ENCODE data around the gene HAUS6. TPM values are rescaled to one million over a fixed set of nuclear protein-coding genes. Genes with fewer than 3 reads are reported as not detected.

The HAUS6 gene
- total RNA-seq, 1 donor from 2014 or later = 18.3 TPM

DNA sequence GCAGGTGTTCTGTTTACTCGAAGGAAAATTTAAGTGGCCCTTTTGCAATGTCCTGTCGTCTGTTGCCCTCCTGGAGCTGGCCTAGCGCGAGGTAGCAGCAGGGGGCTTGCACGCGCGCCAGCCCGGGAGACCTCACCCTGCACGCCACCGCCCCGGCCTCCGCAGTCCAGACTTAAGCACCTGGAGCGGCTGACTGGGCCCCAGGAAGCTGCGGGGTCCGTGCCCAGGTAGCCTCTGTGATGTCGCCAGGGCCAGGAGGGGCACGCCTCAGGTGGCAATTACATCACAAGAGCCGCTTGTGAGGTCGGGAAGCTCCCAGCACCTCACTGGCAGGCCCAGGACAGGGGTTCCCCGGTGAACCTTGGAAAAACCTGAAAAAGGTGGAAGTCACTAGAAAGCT, 69.7 kb downstream of the HAUS6 start, which contains the start of gene SAXO1:
Gene SAXO1 (minus strand): TSS at position 195 of the 400 bp plus-strand sequence. CDS start 301 bp downstream, outside the sequence.
- TF ChIP-seq, protein P1, sequence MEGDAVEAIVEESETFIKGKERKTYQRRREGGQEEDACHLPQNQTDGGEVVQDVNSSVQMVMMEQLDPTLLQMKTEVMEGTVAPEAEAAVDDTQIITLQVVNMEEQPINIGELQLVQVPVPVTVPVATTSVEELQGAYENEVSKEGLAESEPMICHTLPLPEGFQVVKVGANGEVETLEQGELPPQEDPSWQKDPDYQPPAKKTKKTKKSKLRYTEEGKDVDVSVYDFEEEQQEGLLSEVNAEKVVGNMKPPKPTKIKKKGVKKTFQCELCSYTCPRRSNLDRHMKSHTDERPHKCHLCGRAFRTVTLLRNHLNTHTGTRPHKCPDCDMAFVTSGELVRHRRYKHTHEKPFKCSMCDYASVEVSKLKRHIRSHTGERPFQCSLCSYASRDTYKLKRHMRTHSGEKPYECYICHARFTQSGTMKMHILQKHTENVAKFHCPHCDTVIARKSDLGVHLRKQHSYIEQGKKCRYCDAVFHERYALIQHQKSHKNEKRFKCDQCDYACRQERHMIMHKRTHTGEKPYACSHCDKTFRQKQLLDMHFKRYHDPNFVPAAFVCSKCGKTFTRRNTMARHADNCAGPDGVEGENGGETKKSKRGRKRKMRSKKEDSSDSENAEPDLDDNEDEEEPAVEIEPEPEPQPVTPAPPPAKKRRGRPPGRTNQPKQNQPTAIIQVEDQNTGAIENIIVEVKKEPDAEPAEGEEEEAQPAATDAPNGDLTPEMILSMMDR (IDR thresholded peaks at IDR 0.05; ENCODE audit: partially characterized antibody, unreplicated experiment) = no peak
- H3K36me3 Mint-ChIP-seq (ENCODE audit: unreplicated experiment) = peaks cover 3% of the 10 kb centered on the region
- peaks cover 6% of the 10 kb centered on the region for H3K9me3 Mint-ChIP-seq (ENCODE audit: unreplicated experiment)
- peaks cover 2% of the 10 kb centered on the region for H3K4me1 Mint-ChIP-seq (ENCODE audit: low read depth, unreplicated experiment)
- no peak for DNase-seq
- no peak within 1 kb of the TSS for H3K4me3 Mint-ChIP-seq (ENCODE audit: unreplicated experiment)
- peaks cover 4% of the 10 kb centered on the region for H3K27me3 Mint-ChIP-seq (ENCODE audit: unreplicated experiment)
- no peak within 1 kb of the TSS for H3K27ac Mint-ChIP-seq (ENCODE audit: unreplicated experiment)

DNA sequence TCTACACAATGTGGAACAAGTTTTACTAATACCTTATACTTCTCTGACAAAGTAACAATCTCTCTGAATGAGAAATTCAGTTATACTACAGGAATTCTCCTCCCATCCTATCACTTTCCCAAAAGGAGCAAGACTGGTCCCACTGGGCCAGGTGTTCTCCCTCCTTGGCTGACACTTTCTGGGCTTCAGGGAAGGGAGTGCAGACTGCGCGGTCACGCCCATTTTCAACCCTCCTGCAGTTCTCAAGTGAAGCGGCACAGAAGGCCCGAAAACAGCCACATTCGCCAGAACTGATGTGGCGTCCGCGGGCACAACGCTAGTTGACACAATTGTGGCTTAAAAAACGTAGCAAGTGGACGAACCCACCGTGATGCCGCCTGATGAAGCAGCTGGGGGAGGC, 70.3 kb downstream of the HAUS6 start:
- TF ChIP-seq, protein P1 (IDR thresholded peaks at IDR 0.05; ENCODE audit: partially characterized antibody, unreplicated experiment) = no peak
- H3K4me3 Mint-ChIP-seq (ENCODE audit: unreplicated experiment) = no peak overlapping the region
- peaks cover 4% of the 10 kb centered on the region for H3K27me3 Mint-ChIP-seq (ENCODE audit: unreplicated experiment)
- no peak for DNase-seq
- H3K4me1 Mint-ChIP-seq (ENCODE audit: low read depth, unreplicated experiment) = peaks cover 2% of the 10 kb centered on the region
- peaks cover 3% of the 10 kb centered on the region for H3K36me3 Mint-ChIP-seq (ENCODE audit: unreplicated experiment)
- H3K9me3 Mint-ChIP-seq (ENCODE audit: unreplicated experiment) = peaks cover 6% of the 10 kb centered on the region
- H3K27ac Mint-ChIP-seq (ENCODE audit: unreplicated experiment) = no peak overlapping the region

DNA sequence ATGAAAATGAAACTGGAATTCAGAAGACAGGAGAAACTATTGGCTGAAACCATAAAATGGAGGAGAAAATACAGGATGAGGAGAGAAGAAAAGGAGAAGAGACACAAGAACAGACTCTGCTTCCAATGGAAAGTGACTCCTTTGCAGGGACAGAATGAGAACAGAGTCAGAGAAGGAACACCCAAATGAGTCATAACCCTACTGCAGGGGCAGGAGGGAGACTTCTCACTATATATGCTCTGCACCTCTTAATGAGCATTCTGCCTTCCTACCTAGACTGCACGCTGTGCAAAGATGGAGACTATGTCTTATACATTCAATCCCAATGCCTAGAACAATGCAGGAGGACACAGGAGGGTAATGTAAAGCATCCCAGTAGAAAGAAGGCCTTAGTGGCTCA, 71.8 kb downstream of the HAUS6 start:
- Mint-ChIP-seq H3K4me3 (ENCODE audit: unreplicated experiment) (no peak overlapping the region), H3K36me3 (ENCODE audit: unreplicated experiment) (no peaks in the 10 kb centered on the region), H3K4me1 (ENCODE audit: low read depth, unreplicated experiment) (peaks cover 2% of the 10 kb centered on the region), H3K27me3 (ENCODE audit: unreplicated experiment) (peaks cover 4% of the 10 kb centered on the region), H3K9me3 (ENCODE audit: unreplicated experiment) (peaks cover 6% of the 10 kb centered on the region), H3K27ac (ENCODE audit: unreplicated experiment) (no peak overlapping the region)
- no peak for DNase-seq
- TF ChIP-seq, protein P1 (IDR thresholded peaks at IDR 0.05; ENCODE audit: partially characterized antibody, unreplicated experiment) = no peak

DNA sequence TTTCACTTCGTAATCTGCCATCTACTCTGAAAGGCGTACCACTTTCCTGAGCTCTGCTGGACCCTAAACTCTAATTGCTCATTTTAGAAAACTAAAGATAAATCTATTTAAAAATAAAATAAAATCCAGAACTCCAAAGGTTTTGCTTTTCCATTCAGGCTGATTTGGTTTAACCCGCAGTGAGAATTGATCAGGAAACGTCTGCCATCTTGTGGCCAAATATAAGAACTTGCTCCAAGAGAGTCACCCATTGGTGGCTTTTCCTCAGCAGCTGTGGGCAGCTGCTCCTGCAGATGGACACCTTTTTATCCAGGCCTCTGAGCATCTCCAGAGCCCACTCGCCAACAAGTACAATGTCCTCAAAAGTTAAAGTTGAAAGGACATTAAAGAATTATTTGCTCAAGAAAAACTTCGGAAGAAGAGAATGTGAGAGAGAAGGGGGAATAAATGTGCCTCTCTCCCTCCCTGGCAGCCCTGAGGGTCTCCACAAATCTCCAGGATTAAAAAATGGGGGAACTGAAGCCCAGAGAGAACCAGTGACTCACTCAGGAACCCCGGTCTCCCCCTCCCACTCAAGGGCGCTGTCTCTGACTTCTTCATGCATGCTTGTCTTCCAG, 73.8 kb downstream of the HAUS6 start:
- peak overlapping the region; percentile 72 for H3K27ac Mint-ChIP-seq (ENCODE audit: unreplicated experiment)
- peaks cover 6% of the 10 kb centered on the region for H3K9me3 Mint-ChIP-seq (ENCODE audit: unreplicated experiment)
- H3K36me3 Mint-ChIP-seq (ENCODE audit: unreplicated experiment) = no peaks in the 10 kb centered on the region
- DNase-seq = peak; percentile 49
- H3K4me3 Mint-ChIP-seq (ENCODE audit: unreplicated experiment) = peak overlapping the region; percentile 37
- TF ChIP-seq, protein P1 (IDR thresholded peaks at IDR 0.05; ENCODE audit: partially characterized antibody, unreplicated experiment) = peak; percentile 92
- peaks cover 2% of the 10 kb centered on the region for H3K4me1 Mint-ChIP-seq (ENCODE audit: low read depth, unreplicated experiment)
- H3K27me3 Mint-ChIP-seq (ENCODE audit: unreplicated experiment) = peaks cover 7% of the 10 kb centered on the region

DNA sequence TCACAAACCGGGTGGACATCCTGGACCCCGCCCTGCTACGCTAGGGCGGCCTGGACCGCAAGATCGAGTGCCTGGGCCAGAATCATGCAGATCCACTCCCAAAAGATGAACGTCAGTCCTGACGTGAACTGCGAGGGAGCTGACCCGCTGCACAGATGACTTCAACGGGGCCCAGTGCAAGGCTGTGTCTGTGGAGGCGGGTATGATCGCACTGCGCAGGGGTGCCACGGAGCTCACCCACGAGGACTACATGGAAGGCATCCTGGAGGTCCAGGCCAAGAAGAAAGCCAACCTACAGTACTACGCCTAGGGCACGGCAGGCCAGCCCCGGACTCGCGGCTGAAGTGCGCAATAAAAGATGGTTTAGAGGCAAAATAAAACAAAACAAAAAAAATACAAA, 74.9 kb downstream of the HAUS6 start:
- Mint-ChIP-seq H3K4me1 (ENCODE audit: low read depth, unreplicated experiment) (peaks cover 2% of the 10 kb centered on the region), H3K4me3 (ENCODE audit: unreplicated experiment) (no peak overlapping the region), H3K9me3 (ENCODE audit: unreplicated experiment) (peaks cover 6% of the 10 kb centered on the region), H3K27ac (ENCODE audit: unreplicated experiment) (no peak overlapping the region), H3K36me3 (ENCODE audit: unreplicated experiment) (no peaks in the 10 kb centered on the region), H3K27me3 (ENCODE audit: unreplicated experiment) (peaks cover 8% of the 10 kb centered on the region)
- no peak for DNase-seq
- TF ChIP-seq, protein P1 (IDR thresholded peaks at IDR 0.05; ENCODE audit: partially characterized antibody, unreplicated experiment) = no peak
